DMS153 treated with DMSO at 0.1 percent for 48 hours (cell line): ENCODE results near the gene ZNF316.
"Not testable (repeated sequence)": the region's sequence is repeated elsewhere in the genome, so short reads cannot be mapped to it uniquely, and the experiment has no call there.

Source experiments
- DNase-seq: peaks from one replicate; lab custom pipeline; 2025; ENCODE audit not compliant: unreplicated experiment; lab: John Stamatoyannopoulos, UW

The ZNF316 gene

DNA sequence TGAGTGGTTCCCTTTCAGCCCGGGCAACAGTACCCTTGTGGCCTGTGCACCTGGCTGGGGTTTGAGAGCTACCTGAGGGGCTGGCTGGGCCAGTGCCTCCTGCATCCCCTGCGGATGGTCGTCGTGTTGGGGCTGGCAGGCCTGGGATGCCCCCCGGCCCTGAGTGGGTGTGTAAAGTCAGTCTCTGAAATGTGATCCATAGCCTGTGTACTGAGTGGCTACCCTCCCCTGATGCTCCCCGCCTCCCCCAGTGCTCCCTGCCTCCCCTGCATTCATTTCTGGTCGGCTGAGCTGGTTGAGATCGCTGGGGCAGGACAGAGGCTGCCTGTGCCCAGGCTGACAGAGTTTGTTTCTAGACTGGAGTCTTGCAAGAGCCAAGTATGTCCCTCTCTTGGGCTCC, 9.3 kb downstream of the ZNF316 start:
- DNase-seq: no peak

DNA sequence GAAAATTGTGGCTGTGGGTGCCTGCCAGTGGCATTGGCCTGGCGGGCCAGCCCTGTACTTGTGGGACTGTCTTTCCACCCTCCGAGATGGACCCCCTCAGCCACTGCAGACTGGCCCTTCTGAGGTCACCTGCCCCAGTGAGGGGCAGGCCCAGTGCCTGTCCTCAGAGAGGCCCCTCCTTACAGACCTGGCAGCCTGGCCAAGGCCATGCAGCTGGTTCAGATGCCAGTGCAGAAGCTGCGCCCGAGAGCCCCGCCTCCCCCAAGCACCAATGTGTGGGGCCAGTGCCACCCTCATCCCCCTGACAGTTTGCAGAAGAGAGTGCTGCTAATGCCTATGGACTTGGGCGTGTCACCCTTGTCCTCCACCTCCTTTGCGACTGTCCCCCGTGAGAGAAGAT, 10.0 kb downstream of the ZNF316 start:
- no peak for DNase-seq

GRCh38 chr7:6647541-6647940, 10.4 kb downstream of the ZNF316 start:
- no peak for DNase-seq

- DNase-seq: no peak
These were observed 11.1 kb downstream of the ZNF316 start for GRCh38 chr7:6648066-6648814.

DNA sequence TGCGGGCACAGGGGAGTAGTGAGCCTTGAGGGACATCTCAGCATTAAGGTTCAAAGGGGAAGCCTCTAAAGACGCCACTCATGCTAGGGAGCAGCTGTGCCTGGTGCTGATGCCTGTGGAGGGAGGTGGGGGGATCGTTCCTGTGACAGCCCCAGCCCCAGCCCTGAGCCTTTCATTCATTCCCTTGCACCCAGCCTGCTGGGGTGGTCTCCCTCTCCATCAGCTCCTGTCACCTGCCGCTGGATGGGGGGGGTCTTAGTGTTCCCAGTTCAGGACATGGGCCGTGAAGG, 11.6 kb downstream of the ZNF316 start:
- no peak for DNase-seq

DNA sequence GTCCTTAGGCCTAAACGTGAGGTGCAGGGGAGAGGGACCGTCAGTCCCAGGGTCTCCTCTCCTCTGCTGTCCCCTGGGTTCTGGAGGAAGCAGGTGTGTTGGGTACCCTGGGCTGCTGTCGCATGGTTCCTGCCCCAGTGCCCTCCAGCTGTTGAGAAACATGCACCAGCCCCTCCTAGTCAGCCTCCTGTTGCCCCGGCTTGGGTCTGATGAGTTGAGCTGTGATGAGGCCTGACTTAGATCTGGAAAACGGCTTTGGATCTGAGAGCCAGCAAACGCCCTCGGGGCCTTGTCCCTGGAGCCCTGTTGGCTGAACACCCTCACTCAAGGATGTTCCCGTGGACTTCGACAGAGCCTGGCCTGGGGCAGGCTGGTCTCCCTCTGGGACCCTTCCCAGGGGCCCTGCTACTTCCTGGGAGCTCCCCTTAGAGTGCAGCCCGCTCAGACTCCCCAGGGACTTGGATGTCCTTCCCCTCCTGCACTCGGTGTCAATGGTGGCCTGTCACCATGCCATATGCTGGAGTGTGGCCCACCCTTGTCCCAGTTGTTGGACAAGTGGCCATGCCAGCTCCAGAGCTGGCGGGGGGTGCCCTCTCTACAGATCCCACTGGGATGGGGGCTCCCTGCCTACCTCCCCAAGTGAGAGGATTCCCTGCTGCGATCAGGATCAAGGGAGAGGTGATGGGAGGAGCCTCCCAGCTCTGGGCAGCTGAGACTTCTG, 12.3 kb downstream of the ZNF316 start:
- DNase-seq: no peak

DNA sequence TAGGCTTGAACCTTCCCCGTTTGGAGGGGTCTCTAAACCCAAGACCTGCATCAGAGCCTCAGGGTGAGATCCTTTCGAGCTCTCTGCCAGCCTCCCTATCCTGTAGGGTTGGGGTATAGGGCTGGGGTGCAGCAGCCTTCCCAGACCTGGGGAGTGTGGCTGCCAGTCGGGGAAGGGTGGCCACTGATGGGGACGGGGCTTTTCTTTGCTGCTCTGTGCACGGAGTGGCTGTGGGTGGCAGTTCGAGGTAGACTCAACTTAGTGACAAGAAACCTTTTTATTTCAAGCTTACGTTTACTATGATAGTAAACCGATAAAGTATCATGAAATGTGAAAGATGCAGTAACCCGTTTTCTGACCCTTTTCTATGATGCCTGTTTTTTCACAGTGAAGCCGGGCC, 13.0 kb downstream of the ZNF316 start:
- no peak for DNase-seq

DNA sequence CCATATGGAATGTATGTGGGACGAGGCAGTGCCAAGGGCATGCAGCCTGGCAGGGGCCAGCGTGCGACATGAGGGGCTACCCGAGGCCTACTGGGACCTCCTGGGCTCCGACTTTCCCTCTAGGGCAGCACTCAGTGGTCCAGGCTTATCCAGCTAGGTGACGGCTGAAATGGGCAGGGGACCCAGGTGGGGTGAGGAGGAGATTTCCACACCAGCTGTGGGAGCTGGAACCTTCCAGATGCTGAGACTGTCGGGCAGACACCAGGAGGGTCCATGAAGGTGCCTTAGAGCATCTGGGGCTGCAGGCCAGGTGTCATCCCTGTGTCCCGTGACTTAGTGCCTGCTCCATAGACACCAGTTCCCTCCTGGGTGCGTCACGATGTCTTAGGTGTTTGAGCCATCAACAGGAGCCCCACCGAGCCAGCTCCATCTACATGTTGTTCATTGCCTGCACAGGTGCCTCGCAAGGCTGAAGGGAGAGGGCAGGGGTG, 13.4 kb downstream of the ZNF316 start:
- no peak for DNase-seq

DNA sequence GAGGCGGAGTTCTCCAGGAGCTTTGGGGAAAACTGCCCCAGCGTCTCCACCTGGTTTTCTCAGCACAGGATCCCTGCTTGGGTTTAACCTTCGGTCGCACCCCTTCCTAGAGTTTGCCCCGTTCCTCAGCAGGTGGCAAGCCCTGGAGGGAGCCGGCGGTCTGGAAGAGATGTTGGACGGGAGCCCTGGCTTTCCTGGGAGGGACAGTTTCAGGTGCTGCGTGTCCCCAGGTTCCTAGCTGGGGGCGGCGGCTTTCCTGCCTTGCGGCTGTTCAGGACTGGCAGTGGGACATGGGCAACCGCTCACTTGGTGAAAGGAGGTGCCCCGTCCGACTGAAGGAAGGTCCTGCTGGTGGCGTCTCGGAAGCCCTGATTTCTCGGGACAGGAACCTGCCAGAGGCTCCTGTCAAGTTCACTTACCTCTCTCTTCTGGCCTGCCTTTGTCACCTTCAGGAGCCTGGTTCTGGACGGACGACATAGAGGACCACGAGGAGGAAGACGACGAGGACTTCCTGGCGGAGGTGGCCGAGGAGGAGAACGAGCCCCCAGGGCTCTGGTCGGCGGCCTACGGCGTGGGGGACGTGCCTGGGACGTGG, 14.8 kb downstream of the ZNF316 start:
- no peak for DNase-seq

DNA sequence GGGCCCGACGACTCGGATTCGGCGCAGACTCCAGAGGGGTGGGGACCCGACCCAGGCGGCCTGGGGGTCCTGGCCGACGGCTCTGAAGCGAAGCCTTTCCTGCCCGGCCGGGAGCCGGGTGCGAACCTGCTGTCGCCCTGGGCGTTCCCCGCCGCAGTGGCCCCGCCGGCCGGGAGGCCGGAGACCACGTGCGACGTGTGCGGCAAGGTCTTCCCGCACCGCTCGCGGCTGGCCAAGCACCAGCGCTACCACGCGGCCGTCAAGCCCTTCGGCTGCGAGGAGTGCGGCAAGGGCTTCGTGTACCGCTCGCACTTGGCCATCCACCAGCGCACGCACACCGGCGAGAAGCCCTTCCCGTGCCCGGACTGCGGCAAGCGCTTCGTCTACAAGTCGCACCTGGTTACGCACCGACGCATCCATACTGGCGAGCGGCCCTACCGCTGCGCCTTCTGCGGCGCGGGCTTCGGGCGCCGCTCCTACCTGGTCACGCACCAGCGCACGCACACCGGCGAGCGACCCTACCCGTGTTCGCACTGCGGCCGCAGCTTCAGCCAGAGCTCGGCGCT, 15.4 kb downstream of the ZNF316 start:
- no peak for DNase-seq

- DNase-seq: no peak
These were observed 16.2 kb downstream of the ZNF316 start for GRCh38 chr7:6653071-6654003.

GRCh38 chr7:6654113-6654841, 17.2 kb downstream of the ZNF316 start:
- DNase-seq: no peak

DNA sequence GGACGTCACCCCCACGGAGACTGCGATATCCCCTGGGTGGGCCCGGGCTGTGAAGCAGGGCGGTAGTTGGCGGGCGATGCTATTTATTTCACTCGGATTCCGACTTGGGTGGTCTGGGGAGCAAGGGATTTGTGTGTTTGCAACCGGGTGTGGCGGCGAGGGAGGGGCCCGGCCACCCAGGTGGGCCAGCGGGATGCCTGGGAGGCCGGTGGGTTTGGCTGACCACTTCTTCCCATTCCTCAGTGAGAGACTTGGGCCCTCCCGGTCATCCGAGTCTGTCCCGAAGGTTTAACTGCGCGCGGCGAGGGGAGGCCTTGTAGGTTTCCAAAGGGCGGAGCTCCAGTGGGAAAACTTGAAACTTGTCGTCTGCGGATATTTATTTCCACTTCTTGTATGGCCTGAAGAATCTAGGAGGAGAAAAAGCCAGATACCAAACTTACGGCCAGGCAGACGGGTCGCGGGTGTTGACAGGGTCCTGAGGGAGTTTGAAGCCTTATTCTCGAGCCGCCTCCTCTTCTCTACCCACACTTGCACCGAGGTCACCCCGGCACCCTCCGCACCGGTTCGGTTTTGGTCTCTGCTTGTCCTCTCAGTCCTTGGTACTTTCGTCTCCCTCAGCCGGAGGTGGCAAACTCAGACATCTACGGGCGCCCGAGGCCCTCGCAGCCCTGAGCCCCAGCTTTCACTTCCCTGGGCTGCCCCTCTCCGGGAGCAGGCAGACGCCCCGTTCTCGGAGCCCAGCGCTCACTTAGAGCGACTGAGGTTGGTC, 17.9 kb downstream of the ZNF316 start:
- DNase-seq: no peak

DNA sequence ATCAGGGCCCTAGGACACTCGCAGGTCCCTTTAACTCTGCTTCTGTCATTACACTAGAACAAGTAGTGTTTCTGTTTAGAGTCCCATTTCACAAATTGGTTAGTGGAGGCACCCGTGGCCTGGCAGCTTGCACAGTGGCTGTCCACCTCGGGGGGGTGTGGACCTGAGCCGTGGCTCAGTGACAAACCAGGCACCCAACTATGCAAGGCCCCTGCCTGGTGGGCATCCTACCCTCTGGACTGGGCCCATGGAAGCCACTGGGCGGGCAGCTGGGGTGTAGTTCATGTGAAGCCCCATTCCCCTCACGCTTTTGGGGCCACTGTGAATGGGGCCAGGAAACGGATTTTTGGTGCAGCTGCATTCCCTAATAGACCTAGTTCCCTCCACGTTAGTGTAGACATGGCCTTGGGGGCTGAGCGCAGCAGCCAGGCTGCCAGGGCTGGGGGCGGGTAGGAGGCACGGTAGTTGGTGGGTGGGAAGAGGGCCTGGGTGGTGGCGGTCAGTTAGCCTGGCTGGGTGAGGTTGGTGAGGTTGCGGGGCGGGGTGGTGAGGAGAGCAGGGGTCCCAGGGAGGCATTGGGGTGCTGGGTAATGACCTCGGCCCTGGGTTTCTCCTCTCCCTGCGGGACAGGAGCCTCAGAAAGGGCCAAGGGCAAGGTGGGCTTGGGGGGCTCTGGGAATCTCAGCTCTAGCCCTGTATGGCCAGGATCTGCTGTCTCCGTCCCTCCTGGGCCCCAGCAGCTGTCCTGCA, 18.7 kb downstream of the ZNF316 start:
- DNase-seq: no peak

DNA sequence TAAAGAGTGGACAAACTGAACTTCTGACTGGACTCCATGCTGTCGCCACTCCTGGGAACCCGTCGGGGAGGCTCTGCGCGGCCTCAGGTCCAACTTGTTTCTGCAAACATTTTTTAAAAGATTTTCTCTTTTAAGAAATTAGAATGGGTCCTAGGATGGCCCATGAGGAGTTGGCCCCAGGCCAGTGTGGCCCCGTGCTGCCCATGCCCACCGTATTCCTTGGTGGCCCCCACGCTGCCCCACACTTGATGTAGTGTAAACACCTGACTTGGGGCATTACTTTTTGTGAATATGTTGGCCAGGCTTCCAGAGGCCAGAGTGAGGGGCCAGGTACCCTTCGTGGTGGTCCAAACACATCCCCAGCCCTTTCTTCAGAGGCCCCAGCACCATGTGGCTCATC, 19.3 kb downstream of the ZNF316 start:
- no peak for DNase-seq

- no peak for DNase-seq
These were observed 21.7 kb downstream of the ZNF316 start for GRCh38 chr7:6658618-6659345.

- not testable (repeated sequence) for DNase-seq
These were observed 33.7 kb downstream of the ZNF316 start for GRCh38 chr7:6670851-6671250.

DNA sequence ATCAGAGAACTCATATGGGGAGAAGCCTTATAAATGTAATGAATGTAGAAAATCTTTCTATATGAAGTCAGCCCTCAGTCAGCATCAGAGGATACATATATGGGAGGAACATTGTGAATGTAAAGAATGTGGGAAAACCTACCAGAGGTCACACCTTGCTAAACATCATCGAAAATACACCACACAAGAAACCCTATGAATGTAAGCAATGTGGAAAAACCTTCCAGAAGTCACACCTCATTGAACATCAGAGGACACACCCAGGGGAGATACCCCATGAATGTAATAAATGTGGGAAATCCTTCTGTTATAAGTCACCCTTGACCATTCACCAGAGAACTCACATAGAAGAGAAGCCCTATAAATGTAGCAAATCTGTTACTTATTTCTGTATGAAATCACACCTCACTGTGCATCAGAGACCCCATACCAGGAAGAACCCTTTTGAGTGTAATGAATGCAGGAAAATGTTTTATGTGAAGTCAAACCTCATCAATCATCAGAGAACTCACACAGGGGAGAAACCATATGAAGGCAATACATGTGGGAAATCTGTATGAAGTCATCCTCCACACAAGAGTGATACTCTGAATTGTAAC, 38.8 kb downstream of the ZNF316 start:
- no peak for DNase-seq
